MM.1S (cell line): ENCODE measurements around the gene GAREM1.

ENCODE experiments used
- DNase-seq: peaks from one replicate; pipeline ENCODE4 v3.0.0-alpha.2; 2015
- H2AFZ ChIP-seq: fragments of 300-600 bp; sonication (generic); 2 replicates; pipeline ENCODE4 v1.6.0; 2016; ENCODE audit warnings: antibody characterized with exemption, low read length
- H3F3A ChIP-seq: fragments of 300-600 bp; sonication (generic); 2 replicates; pipeline ENCODE4 v1.6.1; 2016; ENCODE audit warnings: mild to moderate bottlenecking, antibody characterized with exemption, low read length, moderate library complexity, mixed read lengths; ENCODE audit not compliant: insufficient read depth
- H3K27ac ChIP-seq: fragments of 300-600 bp; sonication (generic); 2 replicates; pipeline ENCODE4 v1.5.1; 2016; ENCODE audit warnings: mild to moderate bottlenecking, low read length
- H3K27me3 ChIP-seq: fragments of 300-600 bp; sonication (generic); replicated peaks from 2 replicates; pipeline ENCODE4 v1.6.0; 2016; ENCODE audit warnings: low read length; ENCODE audit not compliant: insufficient read depth
- H3K36me3 ChIP-seq: fragments of 300-600 bp; sonication (generic); replicated peaks from 2 replicates; pipeline ENCODE4 v1.6.1; 2016; ENCODE audit warnings: mild to moderate bottlenecking, low read length, mixed read lengths; ENCODE audit not compliant: insufficient read depth
- H3K4me1 ChIP-seq: fragments of 300-600 bp; sonication (generic); 2 replicates; pipeline ENCODE4 v1.6.1; 2016; ENCODE audit warnings: low read length, mixed read lengths
- H3K4me2 ChIP-seq: fragments of 300-600 bp; sonication (generic); 2 replicates; pipeline ENCODE4 v1.6.0; 2016; ENCODE audit warnings: low read depth, low read length
- H3K4me3 ChIP-seq: fragments of 300-600 bp; sonication (generic); 2 replicates; pipeline ENCODE4 v1.5.1; 2016; ENCODE audit warnings: low read length, mixed read lengths
- H3K79me2 ChIP-seq: fragments of 300-600 bp; sonication (generic); 2 replicates; pipeline ENCODE4 v1.6.1; 2016; ENCODE audit warnings: mixed run types, low read length, mixed read lengths
- H3K9ac ChIP-seq: fragments of 300-600 bp; sonication (generic); 2 replicates; pipeline ENCODE4 v1.6.1; 2016; ENCODE audit warnings: low read length, mixed read lengths
- H3K9me2 ChIP-seq: fragments of 300-600 bp; sonication (generic); replicated peaks from 2 replicates; pipeline ENCODE4 v1.6.1; 2016; ENCODE audit warnings: mild to moderate bottlenecking, low read length, mixed read lengths; ENCODE audit not compliant: insufficient read depth
- H3K9me3 ChIP-seq: fragments of 300-600 bp; sonication (generic); replicated peaks from 2 replicates; pipeline ENCODE4 v1.6.1; 2016; ENCODE audit warnings: mild to moderate bottlenecking, low read length, mixed read lengths; ENCODE audit not compliant: insufficient read depth
- H4K20me1 ChIP-seq: fragments of 300-600 bp; sonication (generic); 2 replicates; pipeline ENCODE4 v1.6.1; 2016; ENCODE audit warnings: mild to moderate bottlenecking, low read length, moderate library complexity, mixed read lengths; ENCODE audit not compliant: insufficient read depth
- EZH2 ChIP-seq: fragments of 300-600 bp; sonication (generic); optimal IDR thresholded peaks from 2 replicates; pipeline ENCODE3; 2017; ENCODE audit warnings: low read depth, mild to moderate bottlenecking, antibody characterized with exemption, low read length, mixed read lengths
- EZH2phosphoT487 ChIP-seq: fragments of 300-600 bp; sonication (generic); IDR thresholded peaks from 2 replicates; pipeline ENCODE4 v1.6.1; 2018; ENCODE audit warnings: antibody characterized with exemption, low read length
- TF ChIP-seq, protein P1 (sequence below): fragments of 300-600 bp; sonication (generic); IDR thresholded peaks from 2 replicates; pipeline ENCODE4 v1.5.1; 2016; ENCODE audit warnings: antibody characterized with exemption, low read length, mixed read lengths

Gene GAREM1

DNA sequence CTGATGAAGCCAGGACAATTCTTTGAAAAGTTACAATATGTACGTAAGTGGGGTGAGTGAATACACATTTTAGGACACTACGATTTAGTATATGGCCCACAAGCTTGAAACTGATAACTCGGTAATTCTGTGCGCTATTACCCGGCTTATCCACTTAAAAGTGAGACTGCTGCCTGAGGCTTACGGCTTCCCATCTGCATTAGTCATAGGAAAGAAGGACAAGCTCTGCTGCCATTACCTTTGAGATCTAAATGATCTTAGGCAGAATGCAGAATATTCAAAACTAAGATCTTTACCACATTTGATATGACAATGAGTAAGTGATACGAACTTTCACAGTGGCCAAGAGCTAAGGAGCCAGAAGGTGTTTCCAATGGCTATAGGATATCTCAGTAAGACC, 133.3 kb downstream of the GAREM1 start:
- H3K27ac ChIP-seq: no peak overlapping the region
- H3K36me3 ChIP-seq: no peaks in the 10 kb centered on the region
- no peaks in the 10 kb centered on the region for H3F3A ChIP-seq
- no peak overlapping the region for H3K4me2 ChIP-seq
- no peaks in the 10 kb centered on the region for H3K79me2 ChIP-seq
- TF ChIP-seq, protein P1, sequence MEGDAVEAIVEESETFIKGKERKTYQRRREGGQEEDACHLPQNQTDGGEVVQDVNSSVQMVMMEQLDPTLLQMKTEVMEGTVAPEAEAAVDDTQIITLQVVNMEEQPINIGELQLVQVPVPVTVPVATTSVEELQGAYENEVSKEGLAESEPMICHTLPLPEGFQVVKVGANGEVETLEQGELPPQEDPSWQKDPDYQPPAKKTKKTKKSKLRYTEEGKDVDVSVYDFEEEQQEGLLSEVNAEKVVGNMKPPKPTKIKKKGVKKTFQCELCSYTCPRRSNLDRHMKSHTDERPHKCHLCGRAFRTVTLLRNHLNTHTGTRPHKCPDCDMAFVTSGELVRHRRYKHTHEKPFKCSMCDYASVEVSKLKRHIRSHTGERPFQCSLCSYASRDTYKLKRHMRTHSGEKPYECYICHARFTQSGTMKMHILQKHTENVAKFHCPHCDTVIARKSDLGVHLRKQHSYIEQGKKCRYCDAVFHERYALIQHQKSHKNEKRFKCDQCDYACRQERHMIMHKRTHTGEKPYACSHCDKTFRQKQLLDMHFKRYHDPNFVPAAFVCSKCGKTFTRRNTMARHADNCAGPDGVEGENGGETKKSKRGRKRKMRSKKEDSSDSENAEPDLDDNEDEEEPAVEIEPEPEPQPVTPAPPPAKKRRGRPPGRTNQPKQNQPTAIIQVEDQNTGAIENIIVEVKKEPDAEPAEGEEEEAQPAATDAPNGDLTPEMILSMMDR: no peak
- TF ChIP-seq EZH2phosphoT487 (no peak), EZH2 (no peak)
- no peaks in the 10 kb centered on the region for H3K4me1 ChIP-seq
- no peak overlapping the region for H3K4me3 ChIP-seq
- H2AFZ ChIP-seq: no peak overlapping the region
- H3K9ac ChIP-seq: no peak overlapping the region
- H3K9me2 ChIP-seq: no peaks in the 10 kb centered on the region
- no peaks in the 10 kb centered on the region for H3K27me3 ChIP-seq
- H4K20me1 ChIP-seq: no peaks in the 10 kb centered on the region
- DNase-seq: no peak
- no peaks in the 10 kb centered on the region for H3K9me3 ChIP-seq

DNA sequence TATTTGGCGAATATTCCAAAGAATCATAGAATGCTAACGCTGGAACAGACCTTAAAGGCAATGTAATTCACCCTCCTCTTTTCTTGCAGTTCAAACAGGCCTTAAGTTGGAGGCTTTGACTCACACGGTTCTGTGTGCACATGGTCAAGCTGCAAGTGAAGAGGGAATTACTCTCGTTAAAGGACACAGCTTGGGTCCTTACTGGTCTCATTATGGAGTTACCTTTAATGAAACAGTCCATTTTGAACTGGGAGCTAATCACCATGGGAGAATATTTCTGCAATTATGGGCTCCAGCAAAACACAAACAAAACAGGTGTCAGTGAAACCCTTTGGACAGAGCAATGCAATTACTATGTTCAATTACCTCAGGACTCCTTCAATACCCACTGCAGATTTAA, 135.5 kb downstream of the GAREM1 start:
- Histone ChIP-seq H3K79me2 (no peaks in the 10 kb centered on the region), H4K20me1 (no peaks in the 10 kb centered on the region), H3K4me3 (no peak overlapping the region), H3K36me3 (no peaks in the 10 kb centered on the region), H3K4me2 (no peak overlapping the region), H2AFZ (no peak overlapping the region), H3F3A (no peaks in the 10 kb centered on the region), H3K27ac (no peak overlapping the region), H3K9ac (no peak overlapping the region), H3K9me2 (no peaks in the 10 kb centered on the region), H3K9me3 (no peaks in the 10 kb centered on the region), H3K27me3 (no peaks in the 10 kb centered on the region), H3K4me1 (no peaks in the 10 kb centered on the region)
- no peak for DNase-seq
- TF ChIP-seq, protein P1: no peak
- TF ChIP-seq EZH2phosphoT487: no peak
- TF ChIP-seq EZH2: no peak

DNA sequence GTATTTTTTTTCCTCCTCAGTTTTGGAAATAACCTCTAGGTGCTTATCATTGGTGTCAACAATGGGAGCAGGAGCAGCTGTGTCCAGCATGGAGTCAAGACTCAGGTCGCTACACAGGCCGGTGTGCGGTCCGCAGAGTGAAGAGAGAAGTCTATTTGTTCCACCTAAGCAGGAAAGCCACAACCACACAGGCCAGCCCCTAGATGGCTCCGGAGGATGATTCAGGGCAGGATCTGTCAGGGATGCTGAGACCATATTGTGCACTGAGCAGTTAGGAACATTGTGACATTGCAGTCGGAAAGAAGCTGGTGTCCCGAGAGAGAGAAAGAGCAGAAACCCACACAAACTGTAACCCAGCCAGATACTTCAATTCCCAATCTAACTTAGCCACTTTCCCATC, 136.9 kb downstream of the GAREM1 start:
- H4K20me1 ChIP-seq: no peaks in the 10 kb centered on the region
- no peak overlapping the region for H2AFZ ChIP-seq
- H3K9me2 ChIP-seq: no peaks in the 10 kb centered on the region
- no peak overlapping the region for H3K27ac ChIP-seq
- H3K4me2 ChIP-seq: no peak overlapping the region
- H3K9ac ChIP-seq: no peak overlapping the region
- no peaks in the 10 kb centered on the region for H3K27me3 ChIP-seq
- H3K79me2 ChIP-seq: no peaks in the 10 kb centered on the region
- DNase-seq: no peak
- no peak overlapping the region for H3K4me3 ChIP-seq
- H3K9me3 ChIP-seq: no peaks in the 10 kb centered on the region
- H3K4me1 ChIP-seq: no peaks in the 10 kb centered on the region
- no peaks in the 10 kb centered on the region for H3F3A ChIP-seq
- TF ChIP-seq, protein P1: no peak
- TF ChIP-seq EZH2 (no peak), EZH2phosphoT487 (no peak)
- no peaks in the 10 kb centered on the region for H3K36me3 ChIP-seq
